SK-N-SH (cell line): Measurements from ENCODE around the gene CDK18.

Experiments
- CTCF ChIP-seq: fragments of 200-600 bp; sonication (generic); IDR thresholded peaks from 2 replicates; pipeline ENCODE4 v1.6.1; 2017; ENCODE audit warnings: antibody characterized with exemption, mild to moderate bottlenecking, moderate library complexity
- FOXJ3 ChIP-seq: sonication (generic); formaldehyde crosslinking; IDR thresholded peaks from 2 replicates; pipeline ENCODE4 v1.5.1; 2020; ENCODE audit warnings: mild to moderate bottlenecking, missing genetic modification reagents
- GABPA ChIP-seq: IDR thresholded peaks from 2 replicates; pipeline ENCODE4 v1.4.0; 2012; ENCODE audit warnings: low read depth, mild to moderate bottlenecking
- JUND ChIP-seq: IDR thresholded peaks from 2 replicates; pipeline ENCODE4 v1.4.0; 2012
- RFX5 ChIP-seq: IDR thresholded peaks from 2 replicates; pipeline ENCODE4 v1.6.1; 2012; ENCODE audit warnings: mild to moderate bottlenecking, improper control_type of control experiment, low read length
- SMC3 ChIP-seq: IDR thresholded peaks from 2 replicates; pipeline ENCODE4 v1.6.1; 2012; ENCODE audit warnings: low read depth, low read length, improper control_type of control experiment

- TF ChIP-seq CTCF: no peak
- TF ChIP-seq SMC3: no peak
- no peak for TF ChIP-seq JUND
- no peak for TF ChIP-seq GABPA
- TF ChIP-seq FOXJ3 (CRISPR knock-in tag): no peak
- no peak for TF ChIP-seq RFX5
Observed at GRCh38 chr1:205526431-205526830, 22.0 kb downstream of the CDK18 start.
